SU-DHL-6 (cell line): Measurements from ENCODE around the gene RLF.

Experiments
- H2AFZ ChIP-seq: fragments of 200-600 bp; sonication (generic); 2 replicates; pipeline ENCODE4 v1.6.1; 2014; ENCODE audit warnings: low read depth, mild to moderate bottlenecking, moderate library complexity, mixed read lengths, antibody characterized with exemption, low read length; ENCODE audit not compliant: severe bottlenecking
- H3F3A ChIP-seq: fragments of 200-600 bp; shearing (Covaris generic); 2 replicates; pipeline ENCODE4 v1.6.0; 2016; ENCODE audit warnings: antibody characterized with exemption, mild to moderate bottlenecking; ENCODE audit not compliant: insufficient read depth
- H3K27ac ChIP-seq: fragments of 200-600 bp; sonication (generic); 2 replicates; pipeline ENCODE4 v1.5.1; 2016; ENCODE audit warnings: low read depth, mild to moderate bottlenecking, low read length, moderate library complexity, mixed read lengths
- H3K27me3 ChIP-seq: fragments of 200-600 bp; sonication (generic), shearing (Covaris generic); 2 replicates; pipeline ENCODE4 v1.6.0; 2014; ENCODE audit warnings: mild to moderate bottlenecking, low read length
- H3K36me3 ChIP-seq: fragments of 200-600 bp; sonication (generic); 2 replicates; pipeline ENCODE4 v1.6.1; 2014; ENCODE audit warnings: mild to moderate bottlenecking, low read length, mixed read lengths
- H3K4me2 ChIP-seq: fragments of 300-600, 200-600 bp; shearing (Covaris generic), sonication (generic); 2 replicates; pipeline ENCODE4 v1.6.0; 2014; ENCODE audit warnings: low read length, low read depth, mild to moderate bottlenecking; ENCODE audit not compliant: poor library complexity, severe bottlenecking
- H3K4me3 ChIP-seq: fragments of 200-600 bp; sonication (generic); 2 replicates; pipeline ENCODE4 v1.5.1; 2014; ENCODE audit warnings: antibody characterized with exemption, low read length, mild to moderate bottlenecking, mixed read lengths; ENCODE audit not compliant: insufficient read depth, poor library complexity, severe bottlenecking
- H3K79me2 ChIP-seq: fragments of 200-600 bp; sonication (generic); 2 replicates; pipeline ENCODE4 v1.6.1; 2014; ENCODE audit warnings: mild to moderate bottlenecking, low read length, moderate library complexity; ENCODE audit not compliant: insufficient read depth
- H3K9ac ChIP-seq: fragments of 200-600 bp; sonication (generic); 2 replicates; pipeline ENCODE4 v1.7.0; 2014; ENCODE audit warnings: mild to moderate bottlenecking, low read length
- H3K9me2 ChIP-seq: fragments of 200-600 bp; sonication (generic); replicated peaks from 2 replicates; pipeline ENCODE4 v1.6.1; 2014; ENCODE audit warnings: low read length; ENCODE audit not compliant: insufficient read depth
- H3K9me3 ChIP-seq: fragments of 200-600 bp; sonication (generic); 2 replicates; pipeline ENCODE4 v1.6.1; 2014; ENCODE audit warnings: low read length, mixed read lengths; ENCODE audit not compliant: insufficient read depth
- H4K20me1 ChIP-seq: fragments of 200-600 bp; sonication (generic); 2 replicates; pipeline ENCODE4 v1.6.1; 2014; ENCODE audit warnings: low read depth, mild to moderate bottlenecking, antibody characterized with exemption, low read length, moderate library complexity, mixed read lengths
- CTCF ChIP-seq: fragments of 200-600 bp; sonication (generic); IDR thresholded peaks from one replicate; pipeline ENCODE4 v1.5.1; 2017; ENCODE audit warnings: antibody characterized with exemption, mild to moderate bottlenecking, low read length, moderate library complexity; ENCODE audit not compliant: insufficient read depth, poor library complexity, severe bottlenecking
- EZH2phosphoT487 ChIP-seq: fragments of 200-600 bp; sonication (generic), shearing (Covaris generic); conservative IDR thresholded peaks from 2 replicates; pipeline ENCODE4 v1.6.1; 2018; ENCODE audit warnings: mild to moderate bottlenecking, antibody characterized with exemption, low read length, moderate library complexity, mixed read lengths

Gene RLF

GRCh38 chr1:40273547-40274166 is 112.5 kb downstream of the RLF start:
- Histone ChIP-seq H3K79me2 (no peaks in the 10 kb centered on the region), H3K9me3 (no peaks in the 10 kb centered on the region), H4K20me1 (no peaks in the 10 kb centered on the region), H3K4me3 (no peak overlapping the region), H3K27ac (no peak overlapping the region), H3F3A (peaks cover 3% of the 10 kb centered on the region; the same call in 1 of the 2 replicates), H3K9me2 (no peaks in the 10 kb centered on the region), H3K36me3 (peaks cover 30% of the 10 kb centered on the region), H2AFZ (no peak overlapping the region), H3K9ac (no peak overlapping the region), H3K4me2 (no peak overlapping the region), H3K27me3 (no peaks in the 10 kb centered on the region)
- TF ChIP-seq EZH2phosphoT487 (no peak), CTCF (no peak)

- Histone ChIP-seq H3K36me3 (peaks cover 30% of the 10 kb centered on the region), H3K9ac (no peak overlapping the region), H3K9me3 (no peaks in the 10 kb centered on the region), H3K4me3 (no peak overlapping the region), H3K79me2 (no peaks in the 10 kb centered on the region; the same call in 1 of the 2 replicates), H3K9me2 (no peaks in the 10 kb centered on the region), H4K20me1 (no peaks in the 10 kb centered on the region), H3K27ac (no peak overlapping the region), H2AFZ (no peak overlapping the region), H3F3A (peaks cover 3% of the 10 kb centered on the region; the same call in 1 of the 2 replicates), H3K4me2 (no peak overlapping the region), H3K27me3 (no peaks in the 10 kb centered on the region)
- TF ChIP-seq EZH2phosphoT487 (no peak), CTCF (no peak)
Measured at GRCh38 chr1:40274331-40274730, 113.1 kb downstream of the RLF start.

- TF ChIP-seq CTCF, result no peak
- TF ChIP-seq EZH2phosphoT487, result no peak
- Histone ChIP-seq H3K9ac (no peak overlapping the region), H3K4me3 (no peak overlapping the region), H2AFZ (no peak overlapping the region), H3K27me3 (no peaks in the 10 kb centered on the region), H3F3A (peaks cover 3% of the 10 kb centered on the region; the same call in 1 of the 2 replicates), H3K36me3 (peaks cover 25% of the 10 kb centered on the region), H3K9me3 (no peaks in the 10 kb centered on the region), H4K20me1 (no peaks in the 10 kb centered on the region), H3K9me2 (no peaks in the 10 kb centered on the region), H3K4me2 (no peak overlapping the region), H3K79me2 (no peaks in the 10 kb centered on the region; the same call in 1 of the 2 replicates), H3K27ac (no peak overlapping the region)
Measured at GRCh38 chr1:40276122-40276521, 114.9 kb downstream of the RLF start.
